HG03064 (cell line): Measurements from ENCODE around the gene SPRED1.

ENCODE experiments used
- ATAC-seq: cut with Tn5 transposase; IDR thresholded peaks from one replicate; pipeline ENCODE4 v1.9.1; 2021; ENCODE audit warnings: low read depth; ENCODE audit not compliant: unreplicated experiment

Gene SPRED1

DNA sequence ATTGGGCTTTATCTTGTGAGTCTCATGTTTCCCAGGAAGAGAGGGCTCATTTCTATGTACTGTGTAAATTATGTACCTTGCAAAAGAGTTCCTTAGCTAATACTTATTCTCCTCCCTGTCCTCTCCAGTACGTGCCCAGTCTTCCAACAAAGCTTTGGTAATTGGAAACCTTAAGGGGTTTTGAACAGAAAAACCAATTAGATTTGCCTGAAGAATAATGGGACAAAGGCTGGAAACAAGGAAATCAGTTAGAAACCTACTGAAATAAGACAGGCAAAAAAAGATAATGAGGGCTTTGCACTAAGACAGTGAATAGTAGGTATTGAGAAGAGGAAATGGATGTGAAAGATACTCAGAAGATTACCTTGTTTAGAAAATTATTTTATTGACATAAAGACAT lies 82.5 kb downstream of the SPRED1 start:
- no peak for ATAC-seq

DNA sequence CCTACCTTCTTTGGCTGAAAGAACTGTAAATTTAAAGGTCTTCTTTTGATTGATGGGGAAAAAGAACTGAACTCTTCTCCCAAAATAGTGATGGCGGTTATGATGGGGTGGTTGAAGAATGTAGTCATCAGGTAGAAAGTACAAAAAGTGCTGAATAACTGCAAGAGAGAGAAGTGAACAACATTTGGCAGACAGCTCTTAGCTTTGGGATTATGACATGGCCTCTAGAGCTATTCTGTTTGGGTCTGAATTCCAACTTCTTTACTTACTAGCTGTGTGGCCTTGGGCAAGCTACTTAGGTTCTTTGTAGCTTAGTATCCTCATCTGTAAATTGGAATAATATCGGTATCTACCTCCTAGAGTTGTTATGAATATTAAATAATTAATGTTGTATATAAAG lies 91.7 kb downstream of the SPRED1 start:
- no peak for ATAC-seq

DNA sequence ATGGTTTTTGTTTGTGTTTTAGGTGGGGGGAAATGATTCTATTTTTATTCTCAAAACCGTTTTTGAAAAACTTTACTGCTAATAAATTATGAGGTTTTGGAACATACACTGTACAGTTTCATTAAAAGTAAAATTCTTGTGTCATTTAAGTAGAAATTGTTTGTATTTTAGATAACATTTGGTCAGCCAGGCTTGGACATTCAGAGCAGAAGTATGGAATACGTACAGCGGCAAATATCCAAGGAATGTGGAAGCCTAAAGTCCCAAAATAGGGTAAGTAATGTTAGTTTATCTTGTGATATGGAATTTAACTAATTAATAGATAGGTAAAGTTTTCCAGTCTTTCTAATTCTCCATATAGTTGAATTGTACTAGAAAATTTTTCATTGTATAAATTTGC lies 96.6 kb downstream of the SPRED1 start:
- ATAC-seq, result no peak

DNA sequence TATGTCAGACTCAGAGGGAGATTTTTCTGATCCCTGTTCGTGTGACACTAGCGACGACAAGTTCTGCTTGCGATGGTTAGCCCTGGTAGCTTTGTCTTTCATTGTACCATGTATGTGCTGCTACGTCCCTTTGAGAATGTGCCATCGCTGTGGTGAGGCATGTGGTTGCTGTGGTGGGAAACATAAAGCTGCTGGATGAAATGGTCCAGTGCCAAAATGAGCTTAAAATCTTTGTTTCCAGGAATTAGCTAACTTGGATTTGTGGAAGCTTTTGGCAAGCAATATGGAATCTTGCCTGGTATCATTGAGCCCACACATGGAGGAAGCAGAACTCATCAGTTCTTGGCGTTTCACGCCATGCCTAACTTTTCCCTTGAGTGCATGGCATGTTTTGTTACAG lies 98.8 kb downstream of the SPRED1 start:
- ATAC-seq, result no peak

DNA sequence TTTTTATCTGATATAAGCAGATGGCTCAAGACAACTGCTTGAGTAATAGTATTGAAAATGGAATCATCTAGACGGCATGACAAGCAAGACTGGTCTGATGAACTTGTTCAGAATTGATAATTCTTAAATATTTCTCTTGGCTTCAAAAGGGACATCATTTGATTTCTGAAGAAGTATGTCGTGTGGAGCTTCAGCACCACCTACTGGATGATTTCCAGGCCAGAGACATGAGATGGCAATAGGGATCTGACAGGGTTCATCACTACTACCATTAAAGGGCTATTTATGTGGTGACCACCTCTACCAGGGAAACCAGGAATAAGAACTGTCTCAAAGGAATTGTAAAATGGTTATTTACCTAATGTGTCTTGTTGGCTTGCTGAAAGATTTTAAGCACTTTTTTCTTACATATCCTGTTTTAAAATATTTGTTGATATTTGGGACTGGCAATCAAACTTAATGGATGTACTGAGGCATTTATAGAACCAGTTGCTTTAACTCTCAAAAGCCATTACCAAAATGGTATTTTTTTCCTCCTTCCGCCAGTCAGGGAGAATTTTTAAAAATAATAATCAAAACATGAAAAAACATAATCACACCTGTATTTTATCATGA lies 101.8 kb downstream of the SPRED1 start:
- ATAC-seq, result no peak

DNA sequence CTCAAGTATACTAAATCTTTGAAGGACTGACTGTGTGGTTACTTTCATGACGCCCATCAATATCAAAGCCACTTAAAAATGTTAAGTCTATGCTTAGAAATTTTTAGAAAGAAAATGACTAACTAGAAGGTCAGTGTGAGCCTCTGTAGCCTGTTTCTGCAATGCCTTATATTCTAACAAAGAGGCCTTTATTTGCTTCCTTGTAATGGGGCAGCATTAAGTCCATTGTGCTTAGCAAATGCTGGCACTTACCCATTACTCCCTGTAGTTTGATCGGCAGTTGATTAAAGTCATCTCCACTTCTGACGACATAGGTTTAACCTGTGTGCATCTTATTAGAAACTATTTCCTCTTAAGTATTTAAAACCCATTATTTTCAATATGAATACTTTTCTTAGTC lies 109.7 kb downstream of the SPRED1 start:
- ATAC-seq, result no peak

DNA sequence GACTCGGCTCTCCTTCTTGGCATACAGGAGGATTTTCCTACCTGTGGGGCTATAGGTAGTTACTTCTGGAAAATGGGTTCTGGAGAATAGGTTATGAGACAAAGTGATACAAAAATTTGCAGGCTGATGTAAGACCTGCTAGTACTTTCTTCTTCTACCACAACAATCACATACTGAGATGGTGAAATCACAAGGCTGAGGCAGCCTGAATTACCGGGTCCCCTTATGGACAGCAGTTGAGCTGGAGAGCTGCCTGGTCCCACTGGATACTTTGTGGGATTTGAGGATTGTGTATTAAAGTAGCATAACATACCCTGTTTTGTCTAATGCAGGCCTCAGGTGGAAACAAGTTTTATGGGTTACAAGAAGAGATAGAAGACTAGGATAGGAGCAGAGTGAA lies 114.8 kb downstream of the SPRED1 start:
- ATAC-seq, result no peak

DNA sequence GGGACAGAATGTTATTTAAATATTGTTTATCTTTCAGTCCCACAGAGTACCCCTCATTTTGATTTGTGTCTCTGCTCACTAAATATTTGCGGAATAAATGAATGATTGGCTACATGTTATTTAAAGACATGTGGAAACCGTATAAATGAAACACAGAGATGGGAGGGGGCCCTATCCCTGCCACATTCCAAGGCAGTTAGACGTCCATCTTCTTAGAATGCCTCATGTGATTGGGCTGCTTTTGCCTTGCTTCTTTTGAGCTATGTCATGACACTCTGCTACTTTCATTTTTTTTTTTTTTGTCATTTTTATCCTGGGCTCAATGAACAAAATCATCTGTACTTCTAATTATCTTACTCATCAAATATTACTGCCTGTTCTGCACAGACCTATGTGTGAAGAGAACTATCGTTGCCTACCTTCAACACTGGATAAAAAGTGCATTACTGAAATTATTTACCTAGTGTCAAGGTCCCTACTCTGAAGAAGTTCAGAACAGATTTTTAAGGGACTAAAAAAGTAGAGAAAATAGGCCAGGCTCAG lies 117.4 kb downstream of the SPRED1 start:
- no peak for ATAC-seq

DNA sequence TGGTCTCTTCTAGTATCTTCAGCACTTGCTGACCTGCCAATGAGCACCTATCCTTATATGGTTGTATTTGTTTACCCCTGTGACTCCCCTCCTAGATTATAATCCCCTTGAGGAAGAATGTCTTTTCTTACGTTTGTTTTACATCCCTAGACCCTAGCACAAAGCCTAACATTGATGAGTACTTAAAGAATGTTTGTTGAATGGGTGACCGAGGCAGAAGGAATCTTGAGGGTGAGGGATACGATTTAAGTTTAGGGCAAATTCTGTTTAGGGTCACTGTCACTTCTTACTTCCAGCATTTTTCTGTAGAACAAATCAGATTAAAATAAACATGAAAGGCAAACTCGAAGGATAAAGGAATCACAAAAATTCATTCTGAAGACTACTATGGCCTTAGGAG lies 120.4 kb downstream of the SPRED1 start:
- no peak for ATAC-seq

DNA sequence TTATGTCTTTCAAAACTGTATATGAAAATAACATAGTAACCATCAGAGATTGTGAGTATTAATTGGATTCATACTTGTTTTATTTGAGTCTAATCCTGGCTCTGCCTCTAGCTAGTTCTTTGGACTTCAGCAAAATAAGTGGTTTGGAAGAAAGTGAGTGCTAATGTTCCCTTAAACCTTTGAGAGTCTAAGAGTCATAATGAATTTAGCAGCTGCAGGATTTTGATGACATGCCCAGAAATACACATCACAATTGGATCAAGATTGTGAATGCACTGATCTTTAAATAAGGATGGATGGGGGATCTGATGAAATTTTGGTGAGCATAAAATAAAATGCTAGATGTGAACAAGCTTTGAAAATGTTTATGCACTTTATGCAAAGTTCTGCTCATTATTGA lies 121.4 kb downstream of the SPRED1 start:
- ATAC-seq, result no peak

DNA sequence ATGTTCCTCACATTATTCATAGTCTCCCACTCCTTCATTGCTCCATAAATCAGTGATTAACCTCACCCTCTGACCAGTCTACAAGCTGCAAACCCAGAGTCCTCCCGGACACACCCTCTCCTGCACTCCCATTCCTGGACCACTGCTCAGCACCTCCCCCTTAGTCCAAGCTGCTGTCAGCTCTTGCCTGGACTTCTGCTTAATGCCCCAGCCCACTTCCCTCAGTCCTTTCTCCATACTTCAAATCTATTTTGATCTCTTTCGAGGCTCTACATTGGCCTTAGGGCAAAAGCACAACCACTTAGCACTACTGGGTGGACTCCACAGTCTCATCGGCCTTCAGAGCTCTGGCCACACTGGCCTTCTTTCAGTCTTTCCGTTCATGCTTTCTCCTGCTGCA lies 121.9 kb downstream of the SPRED1 start:
- ATAC-seq, result no peak

DNA sequence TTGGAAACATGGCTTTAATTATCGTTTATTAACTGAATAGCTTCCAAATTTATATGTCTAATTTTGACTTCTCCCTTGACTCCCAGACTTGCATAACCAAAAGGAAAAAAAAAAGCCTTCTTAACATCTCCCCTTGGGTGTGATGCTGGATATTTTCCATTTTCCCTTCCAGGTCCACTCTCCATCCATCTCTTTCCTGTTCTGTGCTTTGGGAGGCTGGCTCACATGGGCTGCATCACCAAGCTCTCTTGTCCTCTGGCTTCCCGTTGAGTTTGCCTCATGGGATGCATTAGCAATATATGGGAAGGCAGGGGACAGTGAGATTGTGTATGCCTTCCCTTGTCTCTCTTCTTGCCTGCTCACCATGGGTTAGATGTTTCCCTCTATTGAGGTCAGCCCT lies 123.4 kb downstream of the SPRED1 start:
- ATAC-seq, result no peak

DNA sequence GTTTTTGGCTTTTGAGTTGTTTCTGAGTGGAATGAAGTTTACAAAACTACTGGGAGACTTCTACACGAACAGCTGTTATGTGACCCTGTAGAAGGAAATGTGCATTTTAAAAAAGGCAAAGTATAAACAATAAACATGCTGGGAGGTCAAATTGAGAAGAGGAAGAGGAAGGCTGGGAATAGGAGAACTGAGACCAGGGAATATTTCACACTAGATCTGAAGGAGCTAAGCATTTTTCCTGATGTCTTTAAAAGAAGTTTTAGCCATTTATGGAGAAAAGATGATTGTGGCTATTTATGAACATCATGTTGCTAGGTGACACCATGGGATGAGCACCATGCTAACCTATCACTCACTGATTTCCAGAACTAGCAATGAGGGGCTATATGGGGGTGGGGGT lies 125.0 kb downstream of the SPRED1 start:
- ATAC-seq, result no peak

DNA sequence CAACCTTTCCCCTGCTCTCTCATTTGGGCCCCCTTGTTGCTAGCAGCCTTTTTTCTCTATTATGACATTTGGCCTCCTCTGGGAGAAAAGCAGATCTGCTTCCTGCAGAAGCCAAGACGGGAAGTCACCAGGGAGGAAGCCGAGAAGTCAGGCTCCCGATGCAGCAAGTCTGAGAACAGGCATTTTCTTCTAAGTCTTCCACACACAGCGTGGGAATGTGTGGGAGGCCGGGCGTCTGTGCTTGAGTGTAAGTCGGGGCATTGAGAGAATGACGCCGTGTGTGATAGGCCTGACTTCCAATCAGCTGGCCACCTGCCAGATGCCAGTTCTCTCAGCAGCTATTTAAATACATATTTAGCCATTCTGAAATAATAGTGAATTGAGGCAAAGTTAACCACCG lies 125.5 kb downstream of the SPRED1 start:
- no peak for ATAC-seq

DNA sequence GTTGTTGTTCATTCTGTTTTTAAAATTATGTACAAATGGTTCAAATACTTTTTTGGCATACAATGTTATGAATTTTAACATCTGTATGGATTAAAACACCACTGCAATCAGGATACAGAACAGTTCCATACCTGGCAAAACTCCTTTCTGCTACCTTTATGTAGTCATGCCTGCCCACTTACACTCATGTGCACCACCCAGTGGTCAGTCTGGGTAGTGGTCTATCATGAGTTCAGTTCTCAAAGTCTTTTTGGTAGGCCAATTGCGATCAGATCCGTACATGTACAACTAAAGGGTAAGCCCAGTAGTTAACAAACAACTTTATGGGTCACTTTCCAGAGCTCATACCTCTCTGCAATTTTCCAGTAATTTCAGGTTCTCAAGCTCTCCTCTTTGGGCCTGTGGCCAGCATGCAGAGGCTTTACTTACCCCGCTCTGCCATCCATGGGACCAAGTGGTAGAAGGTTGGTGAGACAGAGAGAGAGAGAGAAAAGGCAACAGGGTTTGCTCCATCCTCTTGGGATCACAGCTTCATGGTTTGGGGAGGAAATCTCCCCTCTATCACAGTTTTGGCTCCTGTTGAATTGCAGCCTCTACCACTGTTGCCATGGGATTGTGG lies 137.4 kb downstream of the SPRED1 start:
- no peak for ATAC-seq

DNA sequence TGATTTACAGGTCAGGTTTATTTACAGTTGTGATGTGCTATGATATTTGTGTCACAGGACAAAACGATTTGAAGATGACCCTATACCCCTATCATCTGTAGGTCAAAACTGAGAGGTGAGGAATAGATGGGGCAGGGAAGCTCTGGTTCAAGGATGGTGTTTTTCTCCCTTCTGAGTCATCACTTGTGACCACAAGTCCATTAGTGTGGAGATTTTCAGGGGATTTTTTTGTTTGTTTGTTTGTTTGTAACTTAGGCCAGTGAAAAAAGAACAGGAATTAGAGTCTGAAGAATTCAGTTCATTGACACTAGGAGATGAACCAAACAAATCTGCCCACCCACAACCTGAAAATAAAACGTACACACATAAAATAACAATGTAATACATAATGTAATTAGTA lies 138.6 kb downstream of the SPRED1 start:
- ATAC-seq, result no peak

DNA sequence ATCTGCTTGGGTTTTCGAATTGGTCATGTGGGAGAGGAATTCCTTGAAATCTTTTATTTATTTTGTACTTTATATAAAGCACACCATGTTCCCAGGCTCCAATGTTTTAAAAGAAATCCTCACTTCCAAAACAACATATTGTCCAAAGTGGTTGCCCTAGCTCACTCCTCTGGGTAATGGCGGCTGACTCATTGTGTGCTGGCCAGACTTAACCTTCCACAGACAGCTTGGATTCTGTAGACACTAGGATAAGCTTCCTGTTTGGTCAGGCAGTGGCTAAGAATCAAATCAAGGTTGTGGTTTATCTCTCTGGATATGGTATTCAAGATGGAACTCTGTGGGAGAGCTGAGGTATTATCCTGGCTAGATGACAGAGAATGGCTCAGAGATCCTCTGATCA lies 145.5 kb downstream of the SPRED1 start:
- ATAC-seq, result no peak

DNA sequence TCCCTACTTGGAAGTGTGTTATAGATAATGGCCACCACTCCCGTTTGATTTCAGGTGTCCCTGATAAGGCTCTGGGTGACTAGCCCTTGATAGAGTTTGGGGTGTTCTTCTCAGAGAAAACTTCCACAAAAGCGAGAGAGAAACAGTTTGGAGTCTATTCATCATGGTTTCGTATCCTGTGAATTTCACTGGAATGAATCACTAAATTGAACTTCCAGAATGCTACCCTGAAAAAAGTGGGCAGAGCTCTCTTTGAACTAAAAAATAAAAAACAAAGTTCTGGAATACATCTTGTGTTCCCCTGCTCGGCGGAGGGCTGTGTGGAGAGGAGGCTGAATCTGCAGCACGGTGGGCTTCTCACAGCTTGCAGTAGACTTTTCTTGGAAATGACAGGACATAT lies 148.5 kb downstream of the SPRED1 start:
- ATAC-seq, result no peak

DNA sequence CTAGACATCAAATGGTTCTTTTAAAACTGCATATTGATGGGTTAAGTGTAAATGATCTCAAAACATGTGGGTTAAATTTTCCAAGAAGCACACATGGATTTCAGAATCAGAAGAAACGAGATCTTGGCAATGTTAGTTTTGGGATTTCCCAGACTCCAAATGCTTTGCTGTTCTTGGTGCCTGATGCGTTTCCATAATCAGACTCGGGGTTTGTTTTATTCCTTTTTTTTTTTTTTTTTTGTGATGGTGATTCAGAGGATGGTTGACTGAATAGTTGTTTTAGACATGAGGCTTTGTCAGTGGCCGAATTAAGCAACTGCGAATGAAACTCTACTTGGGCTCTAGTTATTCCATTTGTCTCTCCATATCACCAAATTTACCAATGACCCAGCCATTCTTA lies 149.1 kb downstream of the SPRED1 start:
- ATAC-seq, result no peak

DNA sequence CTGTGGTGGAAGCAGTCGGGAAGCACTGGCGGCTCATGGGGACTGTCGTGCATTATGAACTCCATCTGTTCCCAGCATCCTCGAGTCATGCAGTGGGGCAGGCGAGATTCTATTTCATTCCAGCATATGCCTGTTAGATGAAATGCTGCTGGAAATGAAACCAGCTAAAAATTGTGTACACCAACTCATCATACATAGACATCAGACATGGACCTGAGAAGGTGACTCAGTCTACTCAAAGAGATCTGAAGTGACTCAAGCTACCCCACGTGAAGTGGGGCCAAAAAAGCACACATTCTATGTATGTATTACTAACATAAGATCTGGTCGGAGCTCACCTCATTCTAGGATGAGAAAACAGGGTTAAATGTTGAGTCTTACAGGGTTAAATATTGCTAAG lies 153.8 kb downstream of the SPRED1 start:
- no peak for ATAC-seq
